Embryonic facial prominence (tissue), 1 donor: ENCODE data around the gene RBM41.
"Not testable (repeated sequence)": the region's sequence is repeated elsewhere in the genome, so short reads cannot be mapped to it uniquely, and the experiment has no call there.

Experiments used
- DNase-seq: peaks from one replicate; pipeline ENCODE4 v3.0.0-alpha.2; 2016; ENCODE audit errors: extremely low spot score

RBM41 gene

DNA sequence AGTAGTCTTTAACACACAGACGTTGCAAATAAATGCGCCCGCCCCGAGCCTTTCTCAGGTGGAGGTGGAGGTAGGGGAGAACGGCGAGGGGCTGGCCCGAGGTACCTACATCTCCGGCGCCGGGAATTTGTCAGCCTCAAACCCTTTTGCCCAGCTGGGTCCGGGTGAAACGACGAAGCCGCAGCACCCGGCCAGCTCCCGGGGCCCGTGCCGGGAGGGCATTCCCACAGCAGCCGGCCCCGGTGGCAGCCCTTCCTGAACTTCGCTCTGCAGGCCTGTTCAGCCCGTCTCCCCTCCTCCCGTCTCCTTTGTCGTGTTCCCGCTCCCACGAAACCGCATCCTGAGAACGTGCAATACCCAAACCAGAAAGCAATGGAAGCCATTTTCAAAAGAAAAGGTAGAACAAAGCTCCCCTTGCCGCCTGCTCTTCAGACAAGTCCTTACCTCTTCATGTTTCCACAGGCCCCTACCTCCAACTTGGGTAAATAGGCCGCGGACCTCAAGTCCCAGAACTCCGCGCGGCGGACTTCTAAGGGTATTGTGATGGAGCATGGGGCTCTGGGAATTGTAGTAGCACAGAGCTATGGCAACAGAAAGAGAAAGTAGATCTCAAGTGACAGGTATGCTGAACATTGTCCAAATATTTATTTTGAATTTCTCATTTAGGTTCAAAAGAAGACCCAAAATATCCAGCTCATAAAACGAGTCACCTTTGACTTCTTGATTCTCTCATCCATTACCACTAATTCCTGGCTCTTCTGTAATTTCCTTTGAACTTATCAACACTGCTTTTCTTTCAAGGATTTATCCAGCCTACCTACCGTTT is at the start of gene RBM41:
Gene RBM41 (minus strand): TSS at position 501 of the 826 bp plus-strand sequence. CDS start 49 bp downstream, at position 452.
- DNase-seq = peak; percentile 34

DNA sequence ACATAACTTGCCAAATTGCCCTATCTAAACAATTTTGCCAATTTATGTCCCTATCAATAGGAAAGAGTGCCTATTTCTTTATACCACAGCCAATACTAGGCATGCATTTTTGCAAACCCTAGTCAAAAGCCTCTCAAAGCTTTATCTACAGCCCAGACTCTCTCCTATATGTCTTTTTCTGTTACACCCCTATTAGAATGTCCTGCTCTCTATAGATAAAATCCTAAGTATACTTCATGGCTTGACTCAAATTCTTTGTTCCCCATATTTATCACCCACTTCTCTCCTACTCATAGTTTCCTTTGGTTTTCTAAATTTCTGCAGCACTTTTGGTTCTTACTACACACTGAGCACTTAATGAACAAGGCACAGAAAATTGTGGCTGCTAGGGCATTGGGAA is 49.6 kb upstream of the RBM41 start:
- DNase-seq = no peak

DNA sequence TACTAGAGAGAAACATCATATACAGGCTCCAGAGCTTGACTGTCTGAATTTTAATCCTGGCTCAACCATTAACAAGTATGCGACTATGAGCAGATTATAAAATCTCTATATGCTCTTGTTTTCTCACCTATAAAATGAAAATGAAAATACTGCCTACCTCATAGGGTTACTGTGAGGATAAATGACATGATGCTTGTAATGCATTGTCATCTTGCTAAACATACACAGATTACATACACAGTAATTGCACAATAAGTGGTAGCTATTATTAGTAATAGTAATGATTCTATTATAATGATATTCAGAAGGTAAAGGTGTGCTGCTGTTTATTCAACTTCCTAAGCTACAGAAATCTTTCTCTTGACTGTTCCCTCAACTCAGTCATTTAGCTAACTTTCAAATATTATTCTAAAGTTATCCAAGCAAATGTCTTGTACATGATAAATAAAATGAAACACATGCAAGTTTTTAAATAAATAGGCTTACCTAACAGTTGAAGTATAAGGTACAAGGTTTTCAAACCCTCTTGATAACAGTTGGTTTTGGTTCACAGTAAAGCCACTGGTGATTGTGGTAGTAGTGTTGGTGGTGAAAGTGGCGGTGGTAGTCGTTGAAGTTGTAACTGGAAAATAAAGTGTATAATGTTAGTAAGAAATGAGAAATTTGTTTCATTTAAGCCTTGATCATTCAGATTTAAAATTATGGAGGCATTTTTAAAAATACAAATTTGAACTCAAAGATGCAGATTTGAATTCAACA is 48.7 kb upstream of the RBM41 start:
- no peak for DNase-seq

DNA sequence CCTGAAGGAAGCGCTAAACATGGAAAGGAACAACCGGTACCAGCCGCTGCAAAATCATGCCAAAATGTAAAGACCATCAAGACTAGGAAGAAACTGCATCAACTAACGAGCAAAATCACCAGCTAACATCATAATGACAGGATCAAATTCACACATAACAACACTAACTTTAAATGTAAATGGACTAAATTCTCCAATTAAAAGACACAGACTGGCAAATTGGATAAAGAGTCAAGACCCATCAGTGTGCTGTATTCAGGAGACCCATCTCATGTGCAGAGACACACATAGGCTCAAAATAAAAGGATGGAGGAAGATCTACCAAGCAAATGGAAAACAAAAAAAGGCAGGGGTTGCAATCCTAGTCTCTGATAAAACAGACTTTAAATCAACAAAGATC is 39.0 kb upstream of the RBM41 start:
- DNase-seq = not testable (repeated sequence)

DNA sequence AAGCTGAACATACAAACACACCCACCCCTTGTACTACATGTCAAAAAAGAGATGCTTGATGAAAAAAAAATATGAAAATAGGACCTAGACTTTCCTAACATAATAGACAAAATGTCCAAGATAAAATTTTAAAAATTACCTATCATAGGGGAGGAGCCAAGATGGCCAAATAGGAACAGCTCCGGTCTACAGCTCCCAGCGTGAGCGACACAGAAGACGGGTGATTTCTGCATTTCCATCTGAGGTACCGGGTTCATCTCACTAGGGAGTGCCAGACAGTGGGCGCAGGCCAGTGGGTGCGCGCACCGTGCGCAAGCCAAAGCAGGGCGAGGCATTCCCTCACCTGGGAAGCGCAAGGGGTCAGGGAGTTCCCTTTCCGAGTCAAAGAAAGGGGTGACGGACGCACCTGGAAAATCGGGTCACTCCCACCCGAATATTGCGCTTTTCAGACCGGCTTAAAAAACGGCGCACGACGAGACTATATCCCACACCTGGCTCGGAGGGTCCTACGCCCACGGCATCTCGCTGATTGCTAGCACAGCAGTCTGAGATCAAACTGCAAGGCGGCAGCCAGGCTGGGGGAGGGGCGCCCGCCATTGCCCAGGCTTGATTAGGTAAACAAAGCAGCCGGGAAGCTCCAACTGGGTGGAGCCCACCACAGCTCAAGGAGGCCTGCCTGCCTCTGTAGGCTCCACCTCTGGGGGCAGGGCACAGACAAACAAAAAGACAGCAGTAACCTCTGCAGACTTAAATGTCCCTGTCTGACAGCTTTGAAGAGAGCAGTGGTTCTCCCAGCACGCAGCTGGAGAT is 37.2 kb upstream of the RBM41 start:
- DNase-seq = not testable (repeated sequence)

DNA sequence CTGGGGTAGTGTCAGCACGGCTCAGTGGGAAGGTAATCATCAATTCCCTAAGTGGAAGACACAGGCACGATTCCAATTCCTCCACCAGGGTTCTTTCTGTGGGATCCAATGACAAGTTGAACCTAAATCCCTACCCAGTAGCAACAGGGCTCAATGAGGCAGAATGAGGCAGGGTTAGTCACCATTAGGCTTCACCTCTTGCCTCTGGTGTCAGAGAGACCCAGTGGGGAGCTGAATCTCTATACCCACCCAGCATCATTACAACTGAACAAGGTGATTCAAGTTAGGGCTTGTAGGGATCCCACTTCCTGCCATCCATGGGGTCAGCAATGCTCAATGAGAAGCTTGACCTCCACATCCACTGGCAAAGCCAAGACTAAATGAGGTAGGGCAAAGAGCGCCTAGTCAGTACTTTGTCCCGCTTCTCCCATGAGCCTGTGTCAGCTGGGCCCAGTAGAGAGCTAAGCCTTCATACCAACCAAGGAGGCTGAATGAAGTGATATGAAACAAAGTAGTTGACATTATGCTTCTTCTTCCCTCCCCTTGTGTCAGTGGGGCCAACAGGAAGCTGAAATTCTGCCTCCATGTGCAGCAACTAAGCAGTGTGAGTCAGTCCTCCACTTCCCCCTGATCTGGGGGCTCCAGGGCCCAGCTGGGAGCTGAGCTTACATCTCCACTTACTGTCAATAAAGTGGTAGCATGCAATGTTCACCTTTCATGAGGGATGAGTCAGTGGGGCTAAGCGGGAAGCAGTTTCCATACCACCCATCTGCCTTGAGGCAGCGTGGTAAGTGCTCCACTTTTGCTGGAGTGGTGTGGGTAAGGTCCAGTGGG is 36.4 kb upstream of the RBM41 start:
- no peak for DNase-seq

DNA sequence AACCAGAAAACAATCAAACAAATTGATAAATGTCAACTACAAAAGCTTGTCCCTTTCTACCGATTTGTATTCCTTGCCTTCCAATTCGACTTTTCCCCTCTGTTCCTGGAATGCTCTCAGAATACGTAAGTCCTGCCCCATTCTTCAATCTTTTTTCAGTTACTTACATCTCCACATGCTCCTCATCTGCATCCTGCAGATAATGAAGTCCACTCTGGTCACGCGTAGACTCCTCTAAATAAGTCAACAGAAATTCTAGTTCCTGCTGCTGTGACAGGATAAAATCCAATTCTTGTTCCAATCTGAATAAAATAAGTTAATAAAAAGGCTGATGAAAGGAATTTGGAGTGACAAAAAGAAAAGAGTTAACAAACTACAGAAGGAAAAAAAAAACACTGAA is 34.4 kb upstream of the RBM41 start:
- DNase-seq = no peak

DNA sequence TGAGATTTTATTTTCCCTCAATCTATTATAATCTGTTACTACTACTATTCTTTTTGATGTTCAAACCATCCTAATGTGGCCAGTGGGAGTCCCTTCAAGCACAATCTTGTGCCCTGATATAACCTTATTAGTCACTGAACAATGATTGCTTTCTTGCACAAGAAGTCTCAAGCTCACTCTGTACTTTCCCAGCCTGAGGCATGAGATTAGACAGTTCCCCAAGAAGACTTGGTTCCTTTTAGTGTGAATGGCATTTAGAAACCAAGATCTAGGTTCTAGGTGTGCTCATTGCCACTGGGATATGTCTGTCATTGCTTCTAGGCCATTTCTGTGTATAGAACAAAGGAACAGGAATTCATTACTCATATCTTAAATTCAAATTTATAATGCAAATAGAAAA is 28.0 kb upstream of the RBM41 start:
- DNase-seq = no peak

DNA sequence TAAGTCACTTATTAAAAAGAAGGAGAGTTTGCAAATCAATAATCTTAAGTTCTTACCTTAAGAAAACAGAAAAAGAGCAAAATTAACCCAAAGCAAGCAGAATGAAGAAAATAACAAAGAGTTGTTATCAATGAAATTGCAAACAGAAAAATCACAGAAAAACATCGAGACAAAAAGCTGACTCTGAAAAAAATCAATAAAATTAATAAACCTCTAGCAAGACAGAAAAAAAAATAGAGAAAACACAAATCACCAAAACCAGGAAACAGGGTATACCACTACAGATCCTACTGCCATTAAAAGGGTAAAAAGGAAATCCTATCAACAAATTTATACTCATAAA is 17.3 kb upstream of the RBM41 start:
- no peak for DNase-seq

DNA sequence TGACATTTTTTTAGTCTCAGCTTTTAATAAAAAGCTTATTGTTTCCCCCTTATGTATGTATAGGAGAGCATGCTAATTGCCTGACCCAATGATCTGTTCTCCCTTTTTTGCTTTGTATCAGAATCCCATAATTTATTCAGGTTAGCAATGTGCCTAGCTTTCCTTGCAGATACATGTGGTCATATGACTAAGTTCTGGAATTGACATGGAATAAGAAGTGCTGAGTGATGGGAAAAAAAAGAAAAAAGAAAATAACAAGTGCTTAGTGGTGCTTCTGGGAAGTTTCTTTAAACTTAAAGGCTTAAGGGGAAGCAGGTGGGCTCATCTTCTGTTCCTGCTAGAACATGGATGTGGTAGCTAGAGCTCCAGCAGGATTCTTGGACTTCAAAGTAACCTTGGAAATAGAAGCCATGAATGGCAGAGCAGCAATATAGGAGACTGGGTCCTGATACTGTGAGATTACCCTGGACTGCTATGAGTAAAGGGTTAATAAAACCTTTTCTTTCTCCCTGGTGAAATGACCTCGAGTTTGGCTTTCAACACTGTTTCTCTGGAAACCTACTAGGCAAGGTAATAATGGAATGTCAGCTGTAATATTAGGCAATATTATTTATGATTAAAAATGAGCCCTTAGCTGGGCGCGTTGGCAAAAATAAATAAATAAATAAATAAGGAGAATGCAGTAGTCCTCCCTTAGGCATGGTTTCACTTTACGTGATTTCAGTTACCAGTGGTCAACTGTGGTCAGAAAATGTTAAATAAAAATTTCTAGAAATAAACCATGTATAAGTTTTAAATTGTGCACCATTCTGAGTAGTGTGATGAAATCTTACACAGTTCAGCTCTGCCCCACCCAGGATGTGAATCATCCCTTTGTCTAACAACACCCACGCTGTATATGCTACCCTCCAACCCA is 16.7 kb upstream of the RBM41 start:
- DNase-seq = no peak

DNA sequence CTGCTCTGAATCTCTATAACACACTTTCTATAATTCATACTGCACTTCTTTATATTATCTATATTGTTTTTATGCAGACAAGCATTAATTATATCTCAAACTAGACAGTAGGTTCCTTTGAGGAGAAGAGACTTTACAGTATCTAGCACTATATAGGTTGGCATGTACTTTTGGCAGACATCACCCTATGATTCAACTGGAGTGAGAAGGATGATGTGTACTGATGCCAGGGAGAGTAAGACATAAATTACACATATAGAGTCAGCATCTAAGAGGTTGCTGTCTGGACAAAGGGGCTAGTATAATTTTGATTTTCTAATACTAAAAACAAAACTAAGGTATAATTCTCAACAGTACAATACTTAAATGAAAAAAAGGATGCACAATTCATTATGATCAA is 5.1 kb upstream of the RBM41 start:
- no peak for DNase-seq

DNA sequence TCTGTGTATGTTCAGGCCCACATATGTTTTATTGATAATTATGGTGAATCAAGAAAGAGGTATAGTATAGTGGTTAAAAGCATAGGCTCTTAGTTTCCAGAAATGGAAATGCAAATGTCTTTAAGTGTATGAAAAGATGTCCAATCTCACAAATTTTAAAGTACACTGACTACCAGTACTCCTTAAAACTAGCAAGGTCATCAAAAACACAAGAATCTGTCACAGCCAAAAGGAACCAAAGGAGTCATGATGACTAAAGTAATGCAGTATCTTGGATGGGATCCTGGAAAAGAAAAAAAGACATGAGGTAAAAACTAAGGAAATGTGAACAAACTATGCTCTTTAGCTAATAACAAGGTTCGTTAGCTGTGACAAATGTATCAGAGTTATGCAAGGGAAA is 661 bp upstream of the RBM41 start:
- DNase-seq = no peak

DNA sequence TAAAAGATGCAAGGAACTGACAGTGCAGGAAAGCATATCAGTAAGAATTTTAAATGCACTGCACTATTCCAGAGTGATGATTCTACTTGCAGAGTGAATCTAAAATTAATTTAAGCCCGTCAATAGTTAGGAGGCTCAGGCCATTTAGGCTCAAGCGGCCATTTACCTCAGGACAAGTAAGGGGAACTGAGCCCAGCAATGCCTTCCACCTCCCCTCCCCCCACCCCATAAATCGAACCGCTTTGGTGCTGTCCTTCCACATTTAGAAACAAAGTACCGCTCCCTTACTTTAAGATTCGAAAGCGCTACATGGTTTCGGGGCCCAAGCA is 665 bp downstream of the RBM41 start:
- no peak for DNase-seq

DNA sequence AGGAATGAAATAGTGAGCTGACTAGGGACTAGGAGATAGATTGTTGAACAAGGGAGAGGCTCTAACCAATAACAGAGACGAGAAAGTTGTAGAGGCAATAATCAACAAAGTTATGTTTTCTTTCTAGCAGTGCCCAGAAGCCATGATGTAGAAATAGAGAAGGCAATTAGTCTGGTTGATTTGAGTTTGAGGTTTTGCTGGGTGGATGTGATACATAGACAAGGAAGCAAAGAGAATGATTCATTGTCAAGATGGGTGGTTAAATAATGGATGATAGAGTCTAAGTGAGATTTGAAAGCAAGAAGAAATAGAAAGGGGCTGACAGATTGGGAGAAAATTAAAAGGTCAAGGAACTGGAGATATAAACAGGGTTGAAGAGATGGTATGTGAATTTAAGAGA is 11.2 kb downstream of the RBM41 start:
- DNase-seq = no peak

DNA sequence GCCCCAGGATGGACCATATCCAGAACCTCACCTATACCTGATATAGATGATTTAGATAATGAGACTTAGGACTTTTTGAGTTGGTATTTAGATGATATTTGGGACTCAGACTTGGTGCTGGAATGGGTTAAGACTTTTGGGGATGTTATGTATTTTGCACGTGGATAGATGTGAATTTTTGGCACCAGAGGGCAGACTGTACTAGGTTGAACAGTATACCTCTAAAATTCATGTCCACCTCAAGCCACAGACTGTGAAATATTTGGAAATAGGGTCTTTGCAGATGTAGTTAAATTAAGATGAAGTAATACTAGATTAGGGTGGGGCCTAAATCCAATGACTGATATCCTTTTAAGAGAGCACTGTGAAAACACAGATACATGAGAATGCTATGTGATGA is 15.6 kb downstream of the RBM41 start:
- DNase-seq = no peak

DNA sequence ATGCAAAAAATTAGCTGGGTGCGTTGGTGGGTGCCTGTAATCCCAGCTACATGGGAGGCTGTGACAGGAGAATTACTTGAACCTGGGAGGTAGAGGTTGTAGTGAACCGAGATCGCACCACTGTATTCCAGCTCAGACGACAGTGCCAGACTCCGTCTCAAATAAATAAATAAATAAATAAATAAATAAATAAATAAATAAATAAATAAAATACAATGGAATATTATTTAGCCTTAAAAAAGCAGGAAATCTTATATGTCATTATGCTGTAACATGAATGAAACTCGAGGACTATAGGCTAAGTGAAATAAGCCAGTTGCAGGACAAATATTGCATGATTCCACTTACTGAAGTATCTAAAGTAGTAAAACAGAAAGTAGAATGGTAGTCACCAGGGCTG is 42.5 kb downstream of the RBM41 start:
- DNase-seq = no peak

DNA sequence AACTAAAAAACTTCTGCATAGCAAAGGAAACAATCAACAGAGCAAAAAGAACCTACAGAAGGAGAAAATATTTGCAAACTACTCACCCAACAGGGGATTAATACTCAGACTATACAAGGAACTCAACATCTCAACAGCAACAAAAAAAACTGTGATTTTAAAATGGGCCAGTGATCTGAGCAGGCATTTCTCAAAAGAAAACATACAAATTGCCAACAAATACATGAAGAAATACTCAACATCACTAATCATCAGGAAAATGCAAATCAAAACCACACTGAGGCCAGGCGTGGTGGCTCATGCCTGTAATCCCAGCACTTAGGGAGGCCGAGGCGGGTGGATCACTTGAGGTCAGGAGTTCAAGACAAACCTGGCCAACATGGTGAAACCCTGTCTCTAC is 60.9 kb downstream of the RBM41 start:
- not testable (repeated sequence) for DNase-seq

DNA sequence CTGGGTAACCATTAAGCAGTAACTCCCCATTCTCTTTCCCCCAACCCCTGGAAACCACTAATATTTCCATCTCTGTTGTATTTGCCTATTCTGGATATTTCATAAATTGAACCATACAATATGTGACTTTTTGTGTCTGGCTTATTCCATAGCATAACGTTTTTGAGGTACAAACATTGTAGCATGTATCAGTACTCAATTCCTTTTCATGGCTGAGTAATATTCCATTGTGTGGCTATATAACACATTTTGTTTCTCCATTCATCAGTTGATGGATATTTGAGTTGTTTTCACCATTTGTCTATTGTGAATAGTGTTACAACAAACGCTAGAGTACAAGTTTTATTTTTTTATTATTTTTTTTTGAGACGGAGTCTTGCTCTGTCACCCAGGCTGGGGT is 63.6 kb downstream of the RBM41 start:
- DNase-seq = no peak

DNA sequence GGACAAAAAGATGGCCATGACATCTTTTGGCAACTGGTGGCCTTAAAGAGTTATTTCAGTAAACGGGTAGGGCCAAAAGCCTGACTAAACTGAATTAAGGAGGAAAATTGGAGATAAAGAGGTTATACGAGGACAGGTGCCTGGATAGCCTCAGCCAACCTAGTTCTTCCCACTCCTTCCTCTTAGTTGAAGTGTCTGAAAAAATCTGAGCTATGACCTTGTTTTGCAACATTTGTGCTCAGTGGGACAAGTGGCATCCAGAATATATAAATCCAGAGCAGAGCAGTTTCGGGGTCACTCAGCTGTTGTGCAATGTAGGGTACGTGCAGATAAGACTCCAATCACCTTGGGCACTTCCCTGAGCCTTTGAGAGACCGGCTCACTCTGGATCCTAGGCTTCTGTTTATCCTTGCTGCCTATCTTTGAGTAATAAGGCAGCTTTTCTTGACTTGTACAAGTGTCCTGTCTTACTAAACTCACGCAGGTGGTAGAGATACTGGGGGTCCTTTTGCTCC is 68.4 kb downstream of the RBM41 start:
- no peak for DNase-seq

DNA sequence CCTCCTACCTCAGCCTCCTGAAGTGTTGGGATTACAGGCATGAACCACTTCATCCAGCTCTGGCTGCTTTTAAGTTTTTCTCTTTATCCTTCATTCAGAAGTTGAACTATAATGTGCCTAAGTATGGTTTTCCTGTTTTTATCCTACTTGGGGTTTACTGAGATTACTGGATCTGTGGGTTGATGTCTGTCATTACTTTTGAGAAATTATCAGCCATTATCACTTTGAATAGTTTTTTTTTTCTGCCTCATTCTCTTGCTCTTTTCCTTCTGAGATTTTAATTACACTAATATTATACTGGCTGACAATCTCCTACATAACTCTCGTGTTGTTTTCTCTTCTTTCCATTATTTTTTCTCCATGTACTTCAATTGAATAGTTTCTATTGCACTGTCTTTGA is 71.0 kb downstream of the RBM41 start:
- DNase-seq = no peak
